GM19467 (cell line): ENCODE results near the gene GPRASP1.
A peak's percentile ranks its signal among the peaks of the same experiment; 100 is the strongest.
"Not testable (repeated sequence)": the region's sequence is repeated elsewhere in the genome, so short reads cannot be mapped to it uniquely, and the experiment has no call there.

Experiments used
- ATAC-seq: cut with Tn5 transposase; IDR thresholded peaks from one replicate; pipeline ENCODE4 v1.9.1; 2021; ENCODE audit warnings: mild to moderate bottlenecking, moderate library complexity; ENCODE audit not compliant: unreplicated experiment

The GPRASP1 gene

GRCh38 chrX:102651242-102652011 is at the start of gene GPRASP1:
Gene GPRASP1 (plus strand): TSS chrX:102651483. CDS start chrX:102653914, 2,431 bp downstream.
- ATAC-seq, result no peak

GRCh38 chrX:102604327-102604726 is 47.0 kb upstream of the GPRASP1 start:
- no peak for ATAC-seq

GRCh38 chrX:102606115-102606514 is 45.2 kb upstream of the GPRASP1 start:
- no peak for ATAC-seq

- ATAC-seq, result no peak
These were observed 40.4 kb upstream of the GPRASP1 start for GRCh38 chrX:102610905-102611304.

- ATAC-seq, result no peak
These were observed 27.2 kb upstream of the GPRASP1 start for GRCh38 chrX:102624105-102624504.

- ATAC-seq, result no peak
These were observed 23.6 kb upstream of the GPRASP1 start for GRCh38 chrX:102627640-102628039.

- ATAC-seq, result no peak
These were observed 13.7 kb upstream of the GPRASP1 start for GRCh38 chrX:102637561-102637960.

GRCh38 chrX:102650903-102651241 is 411 bp upstream of the GPRASP1 start:
- ATAC-seq, result no peak

GRCh38 chrX:102652031-102652688 is 877 bp downstream of the GPRASP1 start:
- peak; percentile 50 for ATAC-seq

- no peak for ATAC-seq
These were observed 3.4 kb downstream of the GPRASP1 start for GRCh38 chrX:102654696-102655095.

- no peak for ATAC-seq
These were observed 7.3 kb downstream of the GPRASP1 start for GRCh38 chrX:102658556-102658955.

GRCh38 chrX:102659790-102660757 is 8.8 kb downstream of the GPRASP1 start:
- peak; percentile 95 for ATAC-seq

GRCh38 chrX:102663820-102664219 is 12.5 kb downstream of the GPRASP1 start:
- ATAC-seq, result not testable (repeated sequence)

- ATAC-seq, result not testable (repeated sequence)
These were observed 15.8 kb downstream of the GPRASP1 start for GRCh38 chrX:102667034-102667433.

GRCh38 chrX:102669526-102669925 is 18.2 kb downstream of the GPRASP1 start:
- no peak for ATAC-seq

- no peak for ATAC-seq
These were observed 21.6 kb downstream of the GPRASP1 start for GRCh38 chrX:102672856-102673255.

- not testable (repeated sequence) for ATAC-seq
These were observed 26.2 kb downstream of the GPRASP1 start for GRCh38 chrX:102677479-102677878.

- ATAC-seq, result no peak
These were observed 33.7 kb downstream of the GPRASP1 start for GRCh38 chrX:102684772-102685520.

- ATAC-seq, result no peak
These were observed 43.5 kb downstream of the GPRASP1 start for GRCh38 chrX:102694749-102695148.

GRCh38 chrX:102696306-102696705 is 45.0 kb downstream of the GPRASP1 start:
- ATAC-seq, result no peak

- ATAC-seq, result no peak
These were observed 46.2 kb downstream of the GPRASP1 start for GRCh38 chrX:102697494-102697893.
